ENCODE results near the gene KCTD5. TPM values are rescaled to one million over a fixed set of nuclear protein-coding genes. Genes with fewer than 3 reads are reported as not detected.

KCTD5 gene
- total RNA-seq, 3 donors from 2014 or later (not counting 1 experiment from before 2014, with no cell fraction given) = 34.2 to 37.9 (median 36.5) TPM

- H3K4me3 ChIP-seq (ENCODE audit: low read length) = no peak overlapping the region
- no peak overlapping the region for H3K4me3 Mint-ChIP-seq
- H3K36me3 ChIP-seq (ENCODE audit: control insufficient read depth, insufficient read depth, low read length) = peaks cover 71% of the 10 kb centered on the region
- no peaks in the 10 kb centered on the region for H3K9me3 Mint-ChIP-seq
- DNase-seq (no peak), ATAC-seq (no peak)
- no peaks in the 10 kb centered on the region for H3K4me1 ChIP-seq (ENCODE audit: control insufficient read depth, insufficient read depth, low read length)
- H3K36me3 Mint-ChIP-seq = no peaks in the 10 kb centered on the region
- no peaks in the 10 kb centered on the region for H3K27me3 Mint-ChIP-seq (ENCODE audit: low read depth in 2 of 2)
- H3K9me3 ChIP-seq (ENCODE audit: control insufficient read depth, insufficient read depth, low read length) = no peaks in the 10 kb centered on the region
- no peak for TF ChIP-seq CTCF (IDR thresholded peaks at IDR 0.05)
- WGBS (ENCODE audit: insufficient coverage) = 95% methylated on average over 28 of the region's 28 CpGs
- H3K27ac ChIP-seq (ENCODE audit: low read length) = no peak overlapping the region
- H3K4me1 Mint-ChIP-seq = no peaks in the 10 kb centered on the region
- intact Hi-C loops (cut with micrococcal nuclease) = no loop called here
- H3K27me3 ChIP-seq (ENCODE audit: control insufficient read depth, insufficient read depth, low read length) = no peaks in the 10 kb centered on the region
- no peak overlapping the region for H3K27ac Mint-ChIP-seq
These were observed 20.8 kb downstream of the KCTD5 start for GRCh38 chr16:2702871-2703745.

- Mint-ChIP-seq H3K36me3 (no peaks in the 10 kb centered on the region), H3K4me1 (no peaks in the 10 kb centered on the region), H3K9me3 (no peaks in the 10 kb centered on the region), H3K4me3 (no peak overlapping the region), H3K27ac (no peak overlapping the region), H3K27me3 (ENCODE audit: low read depth in 2 of 2) (no peaks in the 10 kb centered on the region)
- Histone ChIP-seq H3K9me3 (ENCODE audit: control insufficient read depth, insufficient read depth, low read length) (no peaks in the 10 kb centered on the region), H3K4me1 (ENCODE audit: control insufficient read depth, insufficient read depth, low read length) (no peaks in the 10 kb centered on the region), H3K27me3 (ENCODE audit: control insufficient read depth, insufficient read depth, low read length) (no peaks in the 10 kb centered on the region), H3K36me3 (ENCODE audit: control insufficient read depth, insufficient read depth, low read length) (peaks cover 64% of the 10 kb centered on the region), H3K27ac (ENCODE audit: low read length) (no peak overlapping the region), H3K4me3 (ENCODE audit: low read length) (no peak overlapping the region)
- intact Hi-C loops (cut with micrococcal nuclease) = no loop called here
- DNase-seq = no peak
- WGBS (ENCODE audit: insufficient coverage) = 90% methylated on average over 33 of the region's 33 CpGs
- no peak for ATAC-seq
- no peak for TF ChIP-seq CTCF (IDR thresholded peaks at IDR 0.05)
These were observed 22.1 kb downstream of the KCTD5 start for GRCh38 chr16:2704166-2704982.

- H3K27me3 ChIP-seq (ENCODE audit: control insufficient read depth, insufficient read depth, low read length) = no peaks in the 10 kb centered on the region
- ATAC-seq = no peak
- H3K4me3 Mint-ChIP-seq = no peak overlapping the region
- no peaks in the 10 kb centered on the region for H3K9me3 ChIP-seq (ENCODE audit: control insufficient read depth, insufficient read depth, low read length)
- H3K36me3 Mint-ChIP-seq = no peaks in the 10 kb centered on the region
- no peak for DNase-seq
- 96% methylated on average over 14 of the region's 14 CpGs for WGBS (ENCODE audit: insufficient coverage)
- H3K36me3 ChIP-seq (ENCODE audit: control insufficient read depth, insufficient read depth, low read length) = peaks cover 64% of the 10 kb centered on the region
- H3K9me3 Mint-ChIP-seq = no peaks in the 10 kb centered on the region
- H3K27ac Mint-ChIP-seq = no peak overlapping the region
- no peak overlapping the region for H3K4me3 ChIP-seq (ENCODE audit: low read length)
- no peak overlapping the region for H3K27ac ChIP-seq (ENCODE audit: low read length)
- H3K4me1 ChIP-seq (ENCODE audit: control insufficient read depth, insufficient read depth, low read length) = no peaks in the 10 kb centered on the region
- H3K4me1 Mint-ChIP-seq = no peaks in the 10 kb centered on the region
- no peaks in the 10 kb centered on the region for H3K27me3 Mint-ChIP-seq (ENCODE audit: low read depth in 2 of 2)
- intact Hi-C loops (cut with micrococcal nuclease) = no loop called here
- no peak for TF ChIP-seq CTCF (IDR thresholded peaks at IDR 0.05)
These were observed 22.6 kb downstream of the KCTD5 start for GRCh38 chr16:2704983-2705275.

All from natural killer cell (primary cell).